ENCODE results near the gene KCNJ14. TPM values are rescaled to one million over a fixed set of nuclear protein-coding genes. Genes with fewer than 3 reads are reported as not detected.

KCNJ14 gene
- total RNA-seq, 2 experiments from 2014 or later = 1.4 to 1.5 TPM

DNA sequence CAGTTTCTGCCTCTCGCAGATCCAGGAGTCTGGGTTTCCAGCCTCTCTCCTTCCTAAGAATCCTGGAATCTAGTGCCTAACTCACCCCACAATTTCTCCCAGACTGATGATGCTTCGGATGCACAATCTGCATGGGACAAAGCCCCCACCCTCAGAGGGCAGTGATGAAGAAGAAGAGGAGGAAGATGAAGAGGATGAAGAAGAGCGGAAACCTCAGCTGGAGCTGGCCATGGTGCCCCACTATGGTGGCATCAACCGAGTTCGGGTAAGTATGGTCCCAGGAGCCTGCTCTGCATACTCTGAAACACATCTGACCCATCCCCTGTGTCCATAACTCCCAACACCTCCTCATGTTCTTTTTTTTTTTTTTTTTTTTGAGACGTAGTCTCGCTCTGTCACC is 8.8 kb upstream of the KCNJ14 start:
- Mint-ChIP-seq H3K4me1 (ENCODE audit: low read depth) (peaks cover 43% of the 10 kb centered on the region), H3K9me3 (ENCODE audit: insufficient read depth) (no peaks in the 10 kb centered on the region), H3K27me3 (ENCODE audit: low read depth) (peaks cover 17% of the 10 kb centered on the region), H3K4me3 (peak overlapping the region; percentile 91), H3K36me3 (ENCODE audit: low read depth) (peaks cover 34% of the 10 kb centered on the region), H3K27ac (peak overlapping the region; percentile 94)
- ChIA-PET CTCF (interaction anchor here (1.3 kb wide), 1 partner anchor 83 kb away, joined by 4 read pairs; the partner anchor contains the start of genes SYNGR4 and TMEM143), POLR2A (interaction anchor here (0.7 to 2.1 kb wide), 4 partner anchors 9 to 1176 kb away, joined by 3 to 5 read pairs (median 3); partner anchors contain the start of genes KCNJ14 and TMEM143)
- ATAC-seq (no peak), DNase-seq (no peak)

GRCh38 chr19:48448563-48448962 is 6.8 kb upstream of the KCNJ14 start:
- Mint-ChIP-seq H3K27me3 (ENCODE audit: low read depth) (peaks cover 9% of the 10 kb centered on the region), H3K36me3 (ENCODE audit: low read depth) (peaks cover 43% of the 10 kb centered on the region), H3K9me3 (ENCODE audit: insufficient read depth) (no peaks in the 10 kb centered on the region), H3K4me1 (ENCODE audit: low read depth) (peaks cover 38% of the 10 kb centered on the region), H3K27ac (no peak overlapping the region), H3K4me3 (no peak overlapping the region)
- ChIA-PET POLR2A (interaction anchor here (0.5 kb wide), 1 partner anchor 13 kb away, joined by 4 read pairs; no protein-coding TSS in a partner anchor), CTCF (no interaction called here)
- DNase-seq (no peak), ATAC-seq (no peak)

DNA sequence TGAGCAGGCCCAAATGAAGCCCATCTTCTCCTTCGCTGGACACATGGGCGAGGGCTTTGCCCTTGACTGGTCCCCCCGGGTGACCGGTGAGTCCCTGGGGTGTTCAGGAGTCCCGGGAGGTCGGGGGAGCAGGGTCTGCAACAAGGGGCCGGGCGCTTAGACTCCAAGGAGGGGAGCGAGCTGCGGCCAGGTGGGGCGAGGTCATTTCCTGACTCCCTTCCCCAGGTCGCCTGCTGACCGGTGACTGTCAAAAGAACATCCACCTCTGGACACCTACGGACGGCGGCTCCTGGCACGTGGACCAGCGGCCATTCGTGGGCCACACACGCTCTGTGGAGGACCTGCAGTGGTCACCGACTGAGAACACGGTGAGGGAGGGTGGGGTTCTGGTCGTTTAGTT is 4.9 kb upstream of the KCNJ14 start:
- Mint-ChIP-seq H3K9me3 (ENCODE audit: insufficient read depth) (no peaks in the 10 kb centered on the region), H3K27me3 (ENCODE audit: low read depth) (no peaks in the 10 kb centered on the region), H3K4me3 (no peak overlapping the region), H3K4me1 (ENCODE audit: low read depth) (peaks cover 35% of the 10 kb centered on the region), H3K27ac (no peak overlapping the region), H3K36me3 (ENCODE audit: low read depth) (peaks cover 49% of the 10 kb centered on the region)
- CTCF ChIA-PET = no interaction called here
- DNase-seq (no peak), ATAC-seq (no peak)
- POLR2A ChIA-PET = no interaction called here

DNA sequence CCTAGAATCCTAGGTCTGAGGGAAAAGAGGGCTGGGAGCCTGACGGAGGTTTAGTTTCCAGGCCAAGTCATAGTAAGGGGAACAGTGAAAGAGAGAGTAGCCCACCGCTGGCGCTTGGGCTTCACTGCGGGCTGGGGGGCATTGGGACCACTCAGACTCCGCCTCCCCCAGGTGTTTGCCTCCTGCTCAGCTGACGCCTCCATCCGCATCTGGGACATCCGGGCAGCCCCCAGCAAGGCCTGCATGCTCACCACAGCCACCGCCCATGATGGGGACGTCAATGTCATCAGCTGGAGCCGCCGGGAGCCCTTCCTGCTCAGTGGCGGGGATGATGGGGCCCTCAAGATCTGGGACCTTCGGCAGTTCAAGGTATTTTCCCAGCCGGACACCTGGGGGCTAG is 4.5 kb upstream of the KCNJ14 start:
- Mint-ChIP-seq H3K36me3 (ENCODE audit: low read depth) (peaks cover 49% of the 10 kb centered on the region), H3K27ac (no peak overlapping the region), H3K4me1 (ENCODE audit: low read depth) (peaks cover 30% of the 10 kb centered on the region), H3K4me3 (no peak overlapping the region), H3K9me3 (ENCODE audit: insufficient read depth) (no peaks in the 10 kb centered on the region), H3K27me3 (ENCODE audit: low read depth) (no peaks in the 10 kb centered on the region)
- no peak for ATAC-seq
- POLR2A ChIA-PET = no interaction called here
- CTCF ChIA-PET = no interaction called here
- DNase-seq = no peak

- ChIA-PET POLR2A (no interaction called here), CTCF (no interaction called here)
- ATAC-seq = no peak
- Mint-ChIP-seq H3K4me1 (ENCODE audit: low read depth) (peaks cover 24% of the 10 kb centered on the region), H3K4me3 (no peak overlapping the region), H3K9me3 (ENCODE audit: insufficient read depth) (no peaks in the 10 kb centered on the region), H3K27ac (no peak overlapping the region), H3K27me3 (ENCODE audit: low read depth) (no peaks in the 10 kb centered on the region), H3K36me3 (ENCODE audit: low read depth) (peaks cover 47% of the 10 kb centered on the region)
- no peak for DNase-seq
Measured at GRCh38 chr19:48451624-48452023, 3.8 kb upstream of the KCNJ14 start.

- peaks cover 19% of the 10 kb centered on the region for H3K4me1 Mint-ChIP-seq (ENCODE audit: low read depth)
- H3K9me3 Mint-ChIP-seq (ENCODE audit: insufficient read depth) = no peaks in the 10 kb centered on the region
- no peak overlapping the region for H3K4me3 Mint-ChIP-seq
- peaks cover 49% of the 10 kb centered on the region for H3K36me3 Mint-ChIP-seq (ENCODE audit: low read depth)
- DNase-seq (no peak), ATAC-seq (no peak)
- H3K27ac Mint-ChIP-seq = no peak overlapping the region
- no peaks in the 10 kb centered on the region for H3K27me3 Mint-ChIP-seq (ENCODE audit: low read depth)
- ChIA-PET POLR2A (no interaction called here), CTCF (no interaction called here)
Measured at GRCh38 chr19:48452289-48453190, 2.8 kb upstream of the KCNJ14 start.

DNA sequence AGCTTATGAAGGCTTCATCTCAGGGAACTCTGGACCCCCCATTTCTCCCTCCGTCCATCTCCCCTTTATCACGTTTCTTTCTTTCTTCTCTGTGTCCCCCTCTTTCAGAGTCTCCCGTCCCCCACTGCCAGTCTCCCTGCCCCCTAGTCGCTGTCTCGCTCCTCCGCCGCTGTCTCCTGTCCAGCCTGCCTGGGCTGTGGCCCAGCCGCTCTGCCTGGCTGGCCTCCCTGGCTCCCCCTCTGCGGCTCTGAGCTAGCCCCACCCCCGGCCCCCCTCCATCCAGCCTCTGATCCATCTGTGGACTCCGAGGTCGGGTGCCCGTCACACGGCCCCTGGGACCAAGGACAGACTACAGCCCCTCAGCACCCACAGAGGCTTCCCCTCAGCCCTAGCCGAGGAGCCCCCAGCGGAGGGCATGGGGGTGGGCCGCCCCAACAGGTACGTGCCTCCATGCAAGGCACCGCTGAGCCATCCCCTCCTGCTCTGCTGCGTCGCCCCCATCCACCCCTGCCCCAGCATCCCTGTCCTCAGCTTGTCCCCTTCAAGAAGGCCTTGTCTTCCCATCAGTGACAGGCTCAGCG is 1.1 kb upstream of the KCNJ14 start:
- Mint-ChIP-seq H3K9me3 (ENCODE audit: insufficient read depth) (no peaks in the 10 kb centered on the region), H3K4me1 (ENCODE audit: low read depth) (peaks cover 10% of the 10 kb centered on the region), H3K4me3 (no peak overlapping the region), H3K27me3 (ENCODE audit: low read depth) (no peaks in the 10 kb centered on the region), H3K27ac (no peak overlapping the region), H3K36me3 (ENCODE audit: low read depth) (peaks cover 37% of the 10 kb centered on the region)
- POLR2A ChIA-PET = no interaction called here
- CTCF ChIA-PET = no interaction called here
- no peak for DNase-seq
- no peak for ATAC-seq

GRCh38 chr19:48455908-48456562 is 661 bp downstream of the KCNJ14 start:
- Mint-ChIP-seq H3K4me1 (ENCODE audit: low read depth) (peaks cover 10% of the 10 kb centered on the region), H3K4me3 (no peak overlapping the region), H3K27ac (no peak overlapping the region), H3K9me3 (ENCODE audit: insufficient read depth) (no peaks in the 10 kb centered on the region), H3K36me3 (ENCODE audit: low read depth) (peaks cover 33% of the 10 kb centered on the region), H3K27me3 (ENCODE audit: low read depth) (no peaks in the 10 kb centered on the region)
- CTCF ChIA-PET = no interaction called here
- POLR2A ChIA-PET = interaction anchor here (1.0 kb wide), 1 partner anchor 10 kb away, joined by 3 read pairs; the partner anchor contains the start of gene GRWD1
- no peak for DNase-seq
- peak; percentile 22 for ATAC-seq

DNA sequence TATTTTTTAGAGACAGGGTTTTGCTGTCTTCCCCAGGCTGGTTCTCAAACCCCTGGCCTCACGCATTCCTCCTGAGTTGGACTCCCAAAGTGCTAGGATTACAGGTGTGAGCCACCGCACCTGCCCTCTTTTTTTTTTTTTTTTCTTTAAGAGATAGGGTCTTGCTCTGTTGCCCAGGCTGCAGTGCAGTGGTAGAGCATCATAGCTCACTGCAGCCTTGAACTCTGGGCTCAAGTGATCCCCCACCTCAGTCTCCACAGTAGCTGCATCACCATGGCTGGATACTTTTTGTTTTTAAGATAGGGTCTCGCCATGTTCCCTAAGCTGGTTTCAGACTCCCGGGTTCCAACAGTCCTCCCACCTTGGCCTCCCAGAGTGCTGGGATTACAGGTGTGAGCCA is 1.5 kb downstream of the KCNJ14 start:
- H3K27ac Mint-ChIP-seq = no peak overlapping the region
- CTCF ChIA-PET = no interaction called here
- POLR2A ChIA-PET = interaction anchor here (1.1 kb wide), 1 partner anchor 54 kb away, joined by 3 read pairs; no protein-coding TSS in a partner anchor
- H3K36me3 Mint-ChIP-seq (ENCODE audit: low read depth) = peaks cover 24% of the 10 kb centered on the region
- ATAC-seq (no peak), DNase-seq (no peak)
- H3K4me3 Mint-ChIP-seq = no peak overlapping the region
- H3K4me1 Mint-ChIP-seq (ENCODE audit: low read depth) = peaks cover 10% of the 10 kb centered on the region
- H3K27me3 Mint-ChIP-seq (ENCODE audit: low read depth) = no peaks in the 10 kb centered on the region
- H3K9me3 Mint-ChIP-seq (ENCODE audit: insufficient read depth) = no peaks in the 10 kb centered on the region

- Mint-ChIP-seq H3K4me3 (no peak overlapping the region), H3K27me3 (ENCODE audit: low read depth) (no peaks in the 10 kb centered on the region), H3K9me3 (ENCODE audit: insufficient read depth) (no peaks in the 10 kb centered on the region), H3K27ac (no peak overlapping the region), H3K36me3 (ENCODE audit: low read depth) (peaks cover 20% of the 10 kb centered on the region), H3K4me1 (ENCODE audit: low read depth) (peaks cover 10% of the 10 kb centered on the region)
- CTCF ChIA-PET = no interaction called here
- POLR2A ChIA-PET = no interaction called here
- ATAC-seq (no peak), DNase-seq (no peak)
Measured at GRCh38 chr19:48458016-48458415, 2.6 kb downstream of the KCNJ14 start.

GRCh38 chr19:48461651-48461981 is 6.2 kb downstream of the KCNJ14 start:
- no peak for ATAC-seq
- H3K4me1 Mint-ChIP-seq (ENCODE audit: low read depth) = no peaks in the 10 kb centered on the region
- no peaks in the 10 kb centered on the region for H3K27me3 Mint-ChIP-seq (ENCODE audit: low read depth)
- H3K4me3 Mint-ChIP-seq = no peak overlapping the region
- no peak overlapping the region for H3K27ac Mint-ChIP-seq
- H3K36me3 Mint-ChIP-seq (ENCODE audit: low read depth) = peaks cover 8% of the 10 kb centered on the region
- ChIA-PET POLR2A (no interaction called here), CTCF (interaction anchor here (1.0 kb wide), 1 partner anchor 28 kb away, joined by 3 read pairs; no protein-coding TSS in a partner anchor)
- DNase-seq = no peak
- H3K9me3 Mint-ChIP-seq (ENCODE audit: insufficient read depth) = no peaks in the 10 kb centered on the region

Measured in activated CD8-positive, alpha-beta T cell treated with anti-CD3 and anti-CD28 coated beads, Interleukin-2, amount 10 ng/mL, durations not matched to agents 7 days and 5 days (primary cell).